HepG2 (cell line): ENCODE data around the gene PLA2R1. TPM values are rescaled to one million over a fixed set of nuclear protein-coding genes. Genes with fewer than 3 reads are reported as not detected.

Source experiments
- ATAC-seq: fragments of 200-7000 bp; cut with Tn5 transposase; 3 replicates; pipeline ENCODE4 v1.9.1; 2020; ENCODE audit warnings: mild to moderate bottlenecking, moderate library complexity
- BruUV-seq: library from RNA; stranded (reverse); fragments of 400-500 nt; replicated peaks from 2 replicates; lab custom pipeline; 2021; lab: Mats Ljungman, UMichigan
- CTCF ChIA-PET: fragments of 300-600 bp; formaldehyde crosslinking; extraction: SDS; loops from one replicate; lab custom pipeline; 2021; ENCODE audit warnings: low total read pairs, inconsistent platforms, low intra/inter-chr PET ratio; lab: Yijun Ruan, JAX
- POLR2A ChIA-PET: fragments of 350-600 bp; sonication (Branson Sonifier 250); formaldehyde crosslinking; loops from one replicate; lab custom pipeline; 2020; ENCODE audit warnings: antibody characterized with exemption, inconsistent platforms; lab: Yijun Ruan, JAX
- DNase-seq: peaks from one replicate; pipeline ENCODE4 v3.0.0-alpha.2; 2015; ENCODE audit warnings: low spot score
- FAIRE-seq: peaks from 3 replicates; lab custom pipeline; 2011; peaks lifted over from hg19 to GRCh38; lab: Jason Lieb, UNC
- H2AFZ ChIP-seq: one replicate; pipeline ENCODE4 v1.6.1; 2011; ENCODE audit warnings: low read length, inconsistent platforms
- H3K27ac ChIP-seq: fragments of 300-600 bp; 3 replicates; pipeline ENCODE4 v1.8.0; 2011; ENCODE audit warnings: mixed run types, mild to moderate bottlenecking, mixed read lengths, low read length, inconsistent platforms; ENCODE audit not compliant: insufficient read depth; ENCODE audit errors: extremely low read length
- H3K27me3 ChIP-seq, 2 experiments: fragments of 200-600 bp in 1 of 2; 2 replicates in 1 of 2; 3 replicates in 1 of 2; pipeline versions ENCODE4 v1.6.0 to v1.8.0; 2011; ENCODE audit warnings: low read length in 2 of 2, mild to moderate bottlenecking in 2 of 2, moderate library complexity in 2 of 2, inconsistent platforms in 1 of 2; ENCODE audit not compliant: insufficient read depth in 2 of 2, control insufficient read depth in 1 of 2
- H3K36me3 ChIP-seq, 2 experiments: fragments of 200-600 bp in 1 of 2; replicated peaks in 1 of 2; 2 replicates in 1 of 2; 3 replicates in 1 of 2; pipeline versions ENCODE4 v1.5.1 to v1.8.0; 2011; ENCODE audit warnings: low read length in 2 of 2, inconsistent platforms in 1 of 2; ENCODE audit not compliant: insufficient read depth in 2 of 2, control insufficient read depth in 1 of 2
- H3K4me1 ChIP-seq: 2 replicates; pipeline ENCODE4 v1.5.1; 2012; ENCODE audit warnings: low read length, inconsistent platforms; ENCODE audit not compliant: insufficient read depth
- H3K4me2 ChIP-seq: 2 replicates; pipeline ENCODE4 v1.6.0; 2011; ENCODE audit warnings: low read depth, low read length, inconsistent platforms
- H3K4me3 ChIP-seq, 3 experiments: fragments of 200-600 bp in 1 of 3; sonication (generic), shearing (Covaris generic) in 1 of 3; replicated peaks in 1 of 3; 2 replicates each; pipeline ENCODE4 v1.5.1; 2011 to 2016; ENCODE audit warnings: low read length in 3 of 3, inconsistent platforms in 2 of 3, low read depth in 2 of 3, mild to moderate bottlenecking in 2 of 3, control low read depth in 1 of 3, mixed read lengths in 1 of 3; ENCODE audit not compliant: insufficient read depth in 1 of 3
- H3K79me2 ChIP-seq: one replicate; pipeline ENCODE4 v1.6.1; 2011; ENCODE audit warnings: low read length, inconsistent platforms; ENCODE audit not compliant: insufficient read depth
- H3K9ac ChIP-seq: 2 replicates; pipeline ENCODE4 v1.6.0; 2011; ENCODE audit warnings: mild to moderate bottlenecking, low read depth, low read length, inconsistent platforms; ENCODE audit not compliant: insufficient read depth
- H3K9me3 ChIP-seq: 2 replicates; pipeline ENCODE4 v1.5.1; 2012; ENCODE audit warnings: mild to moderate bottlenecking, low read length
- H4K20me1 ChIP-seq: 2 replicates; pipeline ENCODE4 v1.6.0; 2011; ENCODE audit warnings: inconsistent platforms, mild to moderate bottlenecking, low read length, moderate library complexity; ENCODE audit not compliant: insufficient read depth
- AFF4 ChIP-seq: sonication (generic); formaldehyde crosslinking; IDR thresholded peaks from 2 replicates; pipeline ENCODE4 v1.4.0; 2020; ENCODE audit warnings: missing genetic modification reagents
- CBFB ChIP-seq: sonication (generic); formaldehyde crosslinking; IDR thresholded peaks from 2 replicates; pipeline ENCODE4 v1.4.0; 2020; ENCODE audit warnings: missing genetic modification reagents
- ESRRA ChIP-seq: sonication (generic); formaldehyde crosslinking; IDR thresholded peaks from 2 replicates; pipeline ENCODE4 v1.5.1; 2020; ENCODE audit warnings: mild to moderate bottlenecking, low read depth, missing genetic modification reagents
- GATAD1 ChIP-seq: IDR thresholded peaks from 2 replicates; pipeline ENCODE4 v1.6.1; 2016; ENCODE audit warnings: missing genetic modification reagents, missing compliant biosample characterization
- GPN1 ChIP-seq: sonication (generic); formaldehyde crosslinking; IDR thresholded peaks from 2 replicates; pipeline ENCODE4 v1.5.1; 2020; ENCODE audit warnings: missing genetic modification reagents, borderline replicate concordance
- KLF13 ChIP-seq: sonication (generic); formaldehyde crosslinking; IDR thresholded peaks from 2 replicates; pipeline ENCODE4 v1.4.0; 2020; ENCODE audit warnings: mild to moderate bottlenecking, missing genetic modification reagents
- MIER2 ChIP-seq: IDR thresholded peaks from 2 replicates; pipeline ENCODE4 v1.6.1; 2016; ENCODE audit warnings: missing biosample characterization, missing genetic modification reagents
- NR1H2 ChIP-seq: sonication (generic); formaldehyde crosslinking; IDR thresholded peaks from 2 replicates; pipeline ENCODE4 v1.8.1; 2022; ENCODE audit warnings: low read depth, missing genetic modification reagents, borderline replicate concordance
- PAWR ChIP-seq: sonication (generic); formaldehyde crosslinking; IDR thresholded peaks from 2 replicates; pipeline ENCODE4 v1.4.0; 2020; ENCODE audit warnings: missing genetic modification reagents, mild to moderate bottlenecking, borderline replicate concordance
- PHF5A ChIP-seq: IDR thresholded peaks from one replicate; pipeline ENCODE4 v1.6.1; 2018; ENCODE audit warnings: low read depth, missing genetic modification reagents; ENCODE audit not compliant: unreplicated experiment
- RFX1 ChIP-seq: fragments of 450-650 bp; IDR thresholded peaks from 2 replicates; pipeline ENCODE4 v1.6.1; 2017
- SMAD9 ChIP-seq: sonication (generic); formaldehyde crosslinking; IDR thresholded peaks from 2 replicates; pipeline ENCODE4 v1.5.1; 2020; ENCODE audit warnings: mild to moderate bottlenecking, missing genetic modification reagents
- SRF ChIP-seq: IDR thresholded peaks from 2 replicates; pipeline ENCODE4 v1.6.1; 2011; ENCODE audit warnings: mild to moderate bottlenecking, low read depth, low read length, moderate library complexity
- ZFP36L1 ChIP-seq: sonication (generic); formaldehyde crosslinking; IDR thresholded peaks from 2 replicates; pipeline ENCODE4 v1.8.0; 2022; ENCODE audit warnings: mild to moderate bottlenecking, missing genetic modification reagents, moderate library complexity
- ZNF556 ChIP-seq: sonication (generic); formaldehyde crosslinking; IDR thresholded peaks from 2 replicates; pipeline ENCODE4 v1.4.0; 2020; ENCODE audit warnings: mild to moderate bottlenecking, missing genetic modification reagents, borderline replicate concordance
- ZNF674 ChIP-seq: sonication (generic); formaldehyde crosslinking; IDR thresholded peaks from 2 replicates; pipeline ENCODE4 v1.5.0; 2020; ENCODE audit warnings: low read depth, mild to moderate bottlenecking, missing genetic modification reagents
- ZSCAN12 ChIP-seq: sonication (generic); formaldehyde crosslinking; IDR thresholded peaks from 2 replicates; pipeline ENCODE4 v1.9.0; 2021; ENCODE audit warnings: mild to moderate bottlenecking, missing genetic modification reagents
- WGBS: methylation state at CpG from one replicate; pipeline ENCODE4 v1.1.6; 2017; ENCODE audit warnings: low lambda C conversion rate; 5-methylcytosine and 5-hydroxymethylcytosine counted together
- in situ Hi-C: cut with HindIII; loops from 2 replicates; pipeline ENCODE4 v1.10.0; 2017; ENCODE audit warnings: low pct_unique_long_range_greater_than_20kb; ENCODE audit not compliant: extremely low pct_ligation_motif_present
- intact Hi-C: fragments of 100-400 bp; cut with micrococcal nuclease; formaldehyde crosslinking; loops from one replicate; pipeline ENCODE4 v1.10.0; 2022; ENCODE audit not compliant: unreplicated experiment
- polyA plus RNA-seq, 8 experiments: library from polyadenylated mRNA; depleted of rRNA in 3 of 8; stranded (reverse) in 7 of 8; unstranded in 1 of 8; fragments of >200 nt; fragmentation: Illumina TruSeq in 4 of 8; extraction: Trizol in 4 of 8; gene quantifications; 2 replicates each; pipeline versions ENCODE4 v1.2.1 to v1.2.3, GENCODE V29; 2011 to 2016; ENCODE audit warnings: low read depth in 4 of 8, missing spikeins in 1 of 8, mixed read lengths in 1 of 8; ENCODE audit not compliant: insufficient read depth in 1 of 8
- total RNA-seq, 5 experiments: library from RNA; depleted of rRNA; stranded (reverse); fragments of >200 nt; fragmentation: Illumina TruSeq; extraction: Trizol; gene quantifications; 2 replicates each; pipeline ENCODE4 v1.2.3, GENCODE V29; 2016; ENCODE audit warnings: low read depth in 1 of 5
- TF ChIP-seq, protein P1 (sequence below): sonication (generic); formaldehyde crosslinking; IDR thresholded peaks from 2 replicates; pipeline ENCODE4 v1.4.0; 2020; ENCODE audit warnings: missing genetic modification reagents, low read depth, mild to moderate bottlenecking, borderline replicate concordance
- TF ChIP-seq, protein P2 (sequence below): sonication (generic); formaldehyde crosslinking; conservative IDR thresholded peaks from 2 replicates; pipeline ENCODE4 v1.8.0; 2022; ENCODE audit warnings: missing genetic modification reagents

PLA2R1 gene
- total and polyA plus RNA-seq, 2 of the 13 experiments (the other 11 are each of a cell fraction or from before 2014, with no cell fraction given), result not detected

- H3K27me3 ChIP-seq, result peaks cover 0 to 27% of the 10 kb centered on the region in 2 experiments; a peak in 2 of 5 replicates
- H3K9me3 ChIP-seq, result no peaks in the 10 kb centered on the region
- no peak overlapping the region for H3K4me2 ChIP-seq
- H4K20me1 ChIP-seq, result no peaks in the 10 kb centered on the region
- no peaks in the 10 kb centered on the region for H3K79me2 ChIP-seq
- H3K4me1 ChIP-seq, result no peaks in the 10 kb centered on the region
- ChIA-PET POLR2A (no interaction called here), CTCF (no interaction called here)
- FAIRE-seq, result no peak
- 18% methylated on average over 5 of the region's 5 CpGs for WGBS
- in situ Hi-C loops, result no loop called here
- BruUV-seq, result no TSS peak
- no peak for ATAC-seq
- H3K27ac ChIP-seq, result no peak overlapping the region
- no peak overlapping the region for H3K9ac ChIP-seq
- no peak for DNase-seq
- H3K36me3 ChIP-seq, result no peaks in the 10 kb centered on the region
- H3K4me3 ChIP-seq, result no peak overlapping the region
- no peak overlapping the region for H2AFZ ChIP-seq
- no peak for TF ChIP-seq GPN1 (CRISPR knock-in tag)
- no peak for TF ChIP-seq SMAD9
- TF ChIP-seq AFF4 (CRISPR knock-in tag), result no peak
- TF ChIP-seq PAWR (CRISPR knock-in tag), result no peak
- no peak for TF ChIP-seq ESRRA (CRISPR knock-in tag)
- TF ChIP-seq MIER2 (CRISPR knock-in tag), result no peak
- no peak for TF ChIP-seq KLF13 (CRISPR knock-in tag)
- no peak for TF ChIP-seq ZNF674 (CRISPR knock-in tag)
- no peak for TF ChIP-seq RFX1
- no peak for TF ChIP-seq ZSCAN12 (CRISPR knock-in tag)
- TF ChIP-seq SRF, result no peak
- TF ChIP-seq ZFP36L1 (CRISPR knock-in tag), result no peak
- no peak for TF ChIP-seq NR1H2 (CRISPR knock-in tag)
- TF ChIP-seq, protein P1, sequence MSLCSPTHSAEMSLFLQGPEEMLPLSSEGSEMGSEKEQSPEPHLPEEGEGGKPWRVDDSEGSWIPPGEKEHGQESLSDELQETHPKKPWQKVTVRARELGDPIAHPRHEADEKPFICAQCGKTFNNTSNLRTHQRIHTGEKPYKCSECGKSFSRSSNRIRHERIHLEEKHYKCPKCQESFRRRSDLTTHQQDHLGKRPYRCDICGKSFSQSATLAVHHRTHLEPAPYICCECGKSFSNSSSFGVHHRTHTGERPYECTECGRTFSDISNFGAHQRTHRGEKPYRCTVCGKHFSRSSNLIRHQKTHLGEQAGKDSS (CRISPR knock-in tag), result no peak
- TF ChIP-seq PHF5A (CRISPR knock-in tag), result no peak
- TF ChIP-seq CBFB (CRISPR knock-in tag), result no peak
- no peak for TF ChIP-seq ZNF556 (CRISPR knock-in tag)
- TF ChIP-seq, protein P2, sequence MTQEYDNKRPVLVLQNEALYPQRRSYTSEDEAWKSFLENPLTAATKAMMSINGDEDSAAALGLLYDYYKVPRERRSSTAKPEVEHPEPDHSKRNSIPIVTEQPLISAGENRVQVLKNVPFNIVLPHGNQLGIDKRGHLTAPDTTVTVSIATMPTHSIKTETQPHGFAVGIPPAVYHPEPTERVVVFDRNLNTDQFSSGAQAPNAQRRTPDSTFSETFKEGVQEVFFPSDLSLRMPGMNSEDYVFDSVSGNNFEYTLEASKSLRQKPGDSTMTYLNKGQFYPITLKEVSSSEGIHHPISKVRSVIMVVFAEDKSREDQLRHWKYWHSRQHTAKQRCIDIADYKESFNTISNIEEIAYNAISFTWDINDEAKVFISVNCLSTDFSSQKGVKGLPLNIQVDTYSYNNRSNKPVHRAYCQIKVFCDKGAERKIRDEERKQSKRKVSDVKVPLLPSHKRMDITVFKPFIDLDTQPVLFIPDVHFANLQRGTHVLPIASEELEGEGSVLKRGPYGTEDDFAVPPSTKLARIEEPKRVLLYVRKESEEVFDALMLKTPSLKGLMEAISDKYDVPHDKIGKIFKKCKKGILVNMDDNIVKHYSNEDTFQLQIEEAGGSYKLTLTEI (CRISPR knock-in tag), result no peak
- no peak for TF ChIP-seq GATAD1 (CRISPR knock-in tag)
- intact Hi-C loops, result no loop called here
These were observed 19.1 kb downstream of the PLA2R1 start for GRCh38 chr2:160043265-160043664.
